Measurements from ENCODE around the gene NAT16. TPM values are rescaled to one million over a fixed set of nuclear protein-coding genes. Genes with fewer than 3 reads are reported as not detected.
A peak's percentile ranks its signal among the peaks of the same experiment; 100 is the strongest.

The NAT16 gene
- total RNA-seq, 2 experiments from 2014 or later, result not detected

DNA sequence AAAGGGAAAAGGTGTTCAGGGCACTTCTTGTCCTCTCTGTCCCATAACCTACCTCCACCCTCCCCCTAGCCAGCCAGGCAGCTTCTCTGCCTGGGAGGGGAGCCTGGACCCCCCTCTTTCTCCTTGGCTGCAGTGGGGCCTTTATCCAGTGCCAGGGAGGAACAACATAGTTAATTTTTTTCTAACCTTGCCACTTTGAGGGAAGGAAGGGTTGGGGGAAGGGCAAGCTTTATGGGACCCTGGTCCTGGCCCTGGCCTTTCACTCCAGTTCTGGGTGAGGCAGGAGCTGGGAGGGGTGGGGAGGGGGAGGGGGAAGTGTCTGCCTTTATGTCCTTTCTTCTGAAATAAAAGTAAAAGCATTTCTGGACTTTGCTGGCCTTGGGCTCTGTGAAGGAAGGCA is 19.2 kb downstream of the NAT16 start:
- Mint-ChIP-seq H3K9me3 (no peaks in the 10 kb centered on the region), H3K27ac (no peak overlapping the region), H3K36me3 (ENCODE audit: low read depth) (peaks cover 31% of the 10 kb centered on the region), H3K4me3 (no peak overlapping the region), H3K27me3 (peaks cover 21% of the 10 kb centered on the region), H3K4me1 (peaks cover 24% of the 10 kb centered on the region)
- POLR2A ChIA-PET, result no interaction called here
- no peak for DNase-seq
- CTCF ChIA-PET, result interaction anchor here (1.1 to 1.8 kb wide), 2 partner anchors 17 to 83 kb away, joined by 3 to 4 read pairs; no protein-coding TSS in a partner anchor

DNA sequence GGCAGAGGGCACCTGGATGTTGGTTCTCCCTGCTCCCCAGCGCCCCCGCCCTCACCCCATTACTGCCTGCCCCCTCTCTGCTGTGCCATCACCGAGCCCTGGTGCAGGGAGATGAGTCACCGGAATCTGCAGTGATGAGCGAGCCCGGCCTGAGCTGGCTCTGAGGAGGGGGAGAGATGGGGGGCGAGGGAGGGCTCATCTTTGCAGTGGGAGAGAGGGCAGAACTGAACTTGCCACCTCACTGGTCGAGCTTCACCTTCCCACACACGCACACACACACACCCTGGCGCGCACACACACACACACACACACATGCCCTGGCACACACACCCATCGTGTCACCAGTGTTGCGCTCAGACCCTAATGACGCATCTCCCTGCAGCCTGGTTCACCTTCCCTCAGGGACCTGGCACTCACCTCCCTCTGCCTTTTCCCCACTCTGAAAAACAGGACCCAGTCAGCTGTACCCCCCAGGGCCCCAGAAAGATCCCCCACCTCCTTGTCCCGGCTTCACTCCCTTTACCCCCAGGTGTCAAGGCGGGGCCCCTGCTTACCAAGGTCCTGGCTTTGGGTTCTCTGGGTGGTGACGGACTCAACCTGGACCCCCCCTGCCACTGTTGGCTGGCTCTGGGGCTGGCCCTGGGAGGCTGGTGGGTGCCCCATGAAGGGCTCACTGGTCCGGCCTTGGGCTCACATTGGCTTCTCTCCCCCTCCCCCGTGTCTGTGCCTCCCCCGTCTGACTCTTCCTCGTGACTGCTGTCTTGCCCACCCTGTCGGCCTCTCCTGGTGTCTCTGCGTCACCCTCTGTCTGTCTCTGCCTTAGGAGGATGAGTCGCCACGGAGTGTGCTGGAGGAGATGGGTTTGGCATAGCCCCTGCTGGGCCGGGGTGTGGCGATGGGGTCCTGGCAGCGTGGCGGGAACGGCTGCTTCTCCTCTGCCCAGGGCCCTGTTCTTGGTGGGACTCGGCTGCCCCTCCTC is 20.1 kb downstream of the NAT16 start:
- H3K9me3 Mint-ChIP-seq, result no peaks in the 10 kb centered on the region
- H3K27ac Mint-ChIP-seq, result no peak overlapping the region
- H3K4me1 Mint-ChIP-seq, result peaks cover 22% of the 10 kb centered on the region
- no peak overlapping the region for H3K4me3 Mint-ChIP-seq
- ChIA-PET POLR2A (no interaction called here), CTCF (interaction anchor here (1.1 to 5.3 kb wide), 3 partner anchors 16 to 84 kb away, joined by 3 to 47 read pairs (median 4); no protein-coding TSS in a partner anchor)
- H3K27me3 Mint-ChIP-seq, result peaks cover 12% of the 10 kb centered on the region
- peaks cover 27% of the 10 kb centered on the region for H3K36me3 Mint-ChIP-seq (ENCODE audit: low read depth)
- no peak for DNase-seq

DNA sequence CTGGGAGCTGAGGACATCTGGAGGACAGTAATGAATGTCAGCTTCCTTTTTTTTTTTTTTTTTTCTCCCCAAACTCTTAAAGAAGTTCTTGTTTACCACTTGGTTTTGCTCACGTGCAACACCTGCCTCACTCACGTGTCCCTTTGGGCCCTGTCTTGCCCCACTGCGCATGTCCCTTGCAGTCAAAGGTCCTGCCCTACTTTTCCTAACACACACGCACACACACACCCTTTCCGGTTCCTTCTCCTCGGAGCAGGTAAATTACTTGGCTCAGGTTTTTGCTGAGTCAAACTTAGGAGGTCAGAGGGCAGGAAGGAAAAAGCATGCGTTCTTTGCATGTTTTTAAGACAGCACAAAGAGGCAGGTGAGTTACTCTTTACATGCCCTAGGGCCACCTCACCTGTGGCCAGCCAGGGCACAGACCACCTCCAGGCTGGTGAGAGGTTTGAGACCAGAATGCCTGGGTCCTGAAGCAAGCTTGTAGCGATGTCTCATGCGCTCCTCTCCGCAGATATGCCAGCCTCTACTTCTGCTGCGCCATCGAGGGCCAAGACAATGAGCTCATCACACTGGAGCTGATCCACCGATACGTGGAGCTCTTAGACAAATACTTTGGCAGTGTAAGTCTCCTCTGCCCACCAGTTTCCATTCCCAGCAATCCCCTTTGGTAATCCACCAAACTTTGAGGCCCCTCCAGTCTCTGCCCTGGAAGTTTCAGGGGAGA is 23.1 kb downstream of the NAT16 start:
- ChIA-PET POLR2A (interaction anchor here (0.7 kb wide), 1 partner anchor 26 kb away, joined by 4 read pairs; no protein-coding TSS in a partner anchor), CTCF (interaction anchor here (0.6 to 5.3 kb wide), 10 partner anchors 9 to 268 kb away, joined by 3 to 47 read pairs (median 4); partner anchors contain the start of genes UFSP1 and VGF)
- DNase-seq, result no peak
- peaks cover 27% of the 10 kb centered on the region for H3K36me3 Mint-ChIP-seq (ENCODE audit: low read depth)
- peaks cover 16% of the 10 kb centered on the region for H3K4me1 Mint-ChIP-seq
- H3K27me3 Mint-ChIP-seq, result peaks cover 6% of the 10 kb centered on the region
- no peaks in the 10 kb centered on the region for H3K9me3 Mint-ChIP-seq
- no peak overlapping the region for H3K27ac Mint-ChIP-seq
- no peak overlapping the region for H3K4me3 Mint-ChIP-seq

DNA sequence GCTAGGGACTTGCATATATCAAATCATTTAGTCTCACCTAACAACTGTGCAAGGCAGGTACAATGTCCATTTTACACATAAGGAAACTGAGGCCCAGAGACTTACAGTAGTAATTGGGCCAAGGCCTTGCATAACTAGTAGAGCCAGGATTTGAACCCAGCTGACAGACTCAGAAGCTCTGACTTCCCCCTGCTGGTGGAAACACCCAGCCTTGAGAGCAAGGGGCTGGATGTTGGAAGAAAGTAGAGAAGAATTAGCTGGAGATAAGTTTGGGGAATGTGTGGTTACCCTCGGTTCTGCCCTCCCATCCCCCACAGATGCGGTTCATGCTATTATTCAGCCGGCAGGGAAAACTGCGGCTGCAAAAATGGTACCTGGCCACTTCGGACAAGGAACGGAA is 23.8 kb downstream of the NAT16 start:
- no peak for DNase-seq
- peaks cover 16% of the 10 kb centered on the region for H3K4me1 Mint-ChIP-seq
- H3K27ac Mint-ChIP-seq, result peak overlapping the region; percentile 16
- H3K9me3 Mint-ChIP-seq, result no peaks in the 10 kb centered on the region
- peaks cover 6% of the 10 kb centered on the region for H3K27me3 Mint-ChIP-seq
- POLR2A ChIA-PET, result interaction anchor here (1.0 to 1.5 kb wide), 2 partner anchors 9 to 71 kb away, joined by 4 read pairs; partner anchors contain the start of gene TRIM56
- CTCF ChIA-PET, result interaction anchor here (0.6 to 5.3 kb wide), 8 partner anchors 9 to 134 kb away, joined by 3 to 47 read pairs (median 8); partner anchors contain the start of genes PLOD3, VGF and ZNHIT1
- no peak overlapping the region for H3K4me3 Mint-ChIP-seq
- H3K36me3 Mint-ChIP-seq (ENCODE audit: low read depth), result peaks cover 24% of the 10 kb centered on the region

DNA sequence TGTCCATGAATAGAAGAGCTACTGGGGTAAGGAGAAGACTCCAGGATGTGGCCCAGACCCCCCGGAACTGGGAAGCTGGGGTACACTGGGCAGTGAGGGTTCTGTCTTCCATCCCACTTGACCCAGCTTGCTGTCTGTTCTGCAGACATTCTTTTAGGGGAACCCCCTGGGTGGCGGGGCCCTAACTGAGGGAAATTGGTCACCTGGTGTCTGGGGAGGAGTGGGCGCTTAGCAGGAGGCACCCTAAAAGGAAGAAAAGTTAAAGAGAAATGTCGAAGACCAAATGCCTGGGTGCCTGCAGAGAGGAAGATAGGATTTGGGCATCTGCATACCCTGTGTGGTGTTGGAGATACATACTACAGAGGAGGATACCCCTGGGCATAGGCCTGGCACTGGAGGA is 24.8 kb downstream of the NAT16 start:
- Mint-ChIP-seq H3K9me3 (no peaks in the 10 kb centered on the region), H3K4me1 (peaks cover 16% of the 10 kb centered on the region), H3K27ac (no peak overlapping the region), H3K27me3 (peaks cover 6% of the 10 kb centered on the region), H3K36me3 (ENCODE audit: low read depth) (peaks cover 20% of the 10 kb centered on the region), H3K4me3 (peak overlapping the region; percentile 79)
- ChIA-PET POLR2A (interaction anchor here (1.1 to 1.5 kb wide), 2 partner anchors 63 to 70 kb away, joined by 3 to 4 read pairs; partner anchors contain the start of genes PLOD3, TRIM56 and ZNHIT1), CTCF (interaction anchor here (0.6 to 5.3 kb wide), 10 partner anchors 10 to 243 kb away, joined by 3 to 47 read pairs (median 5); partner anchors contain the start of genes FIS1, PLOD3, VGF and ZNHIT1)
- DNase-seq, result no peak

DNA sequence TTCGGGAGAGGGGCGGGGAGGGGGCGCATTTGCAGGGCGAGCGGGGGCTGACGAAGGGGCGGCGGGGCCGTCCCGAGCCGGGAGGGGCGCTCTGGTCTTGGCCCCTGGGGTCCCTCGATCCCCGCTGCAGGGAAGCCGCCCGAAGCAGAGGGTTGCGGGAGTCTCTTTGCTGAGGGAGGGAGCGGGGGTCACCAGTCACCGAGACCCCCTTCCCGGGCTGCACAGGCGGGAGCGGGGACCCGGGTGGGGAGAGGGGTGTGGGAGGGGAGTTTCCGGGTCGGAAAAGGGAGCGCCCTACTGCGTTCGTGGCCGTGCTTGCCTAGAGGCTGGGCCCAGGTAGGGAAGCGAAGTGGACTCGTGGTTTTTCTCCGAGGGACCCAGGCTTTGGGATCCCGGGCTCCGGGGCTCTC is 25.4 kb downstream of the NAT16 start:
- no peaks in the 10 kb centered on the region for H3K9me3 Mint-ChIP-seq
- POLR2A ChIA-PET, result interaction anchor here (1.0 to 1.5 kb wide), 3 partner anchors 63 to 280 kb away, joined by 3 to 4 read pairs (median 3); partner anchors contain the start of genes PLOD3, SRRT, TRIM56 and ZNHIT1
- peaks cover 16% of the 10 kb centered on the region for H3K4me1 Mint-ChIP-seq
- H3K4me3 Mint-ChIP-seq, result peak overlapping the region; percentile 79
- CTCF ChIA-PET, result interaction anchor here (0.7 to 5.3 kb wide), 7 partner anchors 11 to 90 kb away, joined by 3 to 55 read pairs (median 8); partner anchors contain the start of genes FIS1, PLOD3, VGF and ZNHIT1
- peaks cover 8% of the 10 kb centered on the region for H3K27me3 Mint-ChIP-seq
- no peak overlapping the region for H3K27ac Mint-ChIP-seq
- no peak for DNase-seq
- H3K36me3 Mint-ChIP-seq (ENCODE audit: low read depth), result peaks cover 15% of the 10 kb centered on the region

DNA sequence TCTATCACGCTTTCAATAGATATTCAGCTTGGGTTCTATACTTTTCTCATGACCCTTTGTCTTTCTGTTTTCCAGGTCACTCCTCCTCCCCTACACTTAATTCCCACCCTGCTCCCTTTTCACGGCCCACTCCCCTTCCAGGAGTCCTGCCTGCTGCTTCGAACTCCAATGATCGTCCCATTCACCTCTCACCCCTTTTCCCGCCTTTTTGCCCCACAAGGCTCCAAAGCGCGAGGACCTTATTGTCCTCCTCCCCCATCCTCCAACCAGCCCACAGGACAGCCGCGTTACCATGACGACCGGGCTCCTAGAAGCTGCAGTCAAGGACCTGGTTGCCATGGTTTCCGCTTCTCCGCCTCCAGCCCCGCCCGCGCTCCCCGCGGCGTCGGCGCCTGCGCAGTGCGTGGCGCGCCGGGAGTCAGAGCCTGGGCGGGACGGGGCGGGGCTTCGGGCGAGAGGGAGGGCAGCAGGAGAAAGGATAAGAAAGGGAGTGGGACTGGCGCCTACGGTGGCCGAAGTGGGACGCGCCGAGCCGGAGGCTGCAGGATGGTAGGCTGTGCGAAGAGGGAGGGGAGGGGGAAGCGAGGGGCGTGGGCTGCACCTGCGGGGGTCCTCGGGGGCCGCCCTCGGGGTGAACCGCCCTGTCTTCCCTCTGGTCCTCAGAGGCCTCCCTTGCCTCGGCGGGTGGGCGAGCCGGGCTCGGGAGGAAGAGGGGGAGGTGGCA is 26.0 kb downstream of the NAT16 start, which contains the start of gene AP1S1:
AP1S1 (plus strand) TSS at position 508 of the 724 bp plus-strand sequence; CDS start at position 547, 39 bp downstream.
- Mint-ChIP-seq H3K4me3 (peak within 1 kb of the TSS; percentile 79), H3K36me3 (ENCODE audit: low read depth) (peaks cover 14% of the 10 kb centered on the region), H3K27ac (no peak within 1 kb of the TSS), H3K27me3 (peaks cover 13% of the 10 kb centered on the region), H3K4me1 (peaks cover 16% of the 10 kb centered on the region), H3K9me3 (no peaks in the 10 kb centered on the region)
- peak; percentile 95 for DNase-seq
- ChIA-PET POLR2A (interaction anchor here (1.0 kb wide), 1 partner anchor 279 kb away, joined by 3 read pairs; the partner anchor contains the start of gene SRRT), CTCF (interaction anchor here (1.0 to 3.1 kb wide), 3 partner anchors 12 to 64 kb away, joined by 3 to 55 read pairs (median 3); partner anchors contain the start of gene ZNHIT1)

DNA sequence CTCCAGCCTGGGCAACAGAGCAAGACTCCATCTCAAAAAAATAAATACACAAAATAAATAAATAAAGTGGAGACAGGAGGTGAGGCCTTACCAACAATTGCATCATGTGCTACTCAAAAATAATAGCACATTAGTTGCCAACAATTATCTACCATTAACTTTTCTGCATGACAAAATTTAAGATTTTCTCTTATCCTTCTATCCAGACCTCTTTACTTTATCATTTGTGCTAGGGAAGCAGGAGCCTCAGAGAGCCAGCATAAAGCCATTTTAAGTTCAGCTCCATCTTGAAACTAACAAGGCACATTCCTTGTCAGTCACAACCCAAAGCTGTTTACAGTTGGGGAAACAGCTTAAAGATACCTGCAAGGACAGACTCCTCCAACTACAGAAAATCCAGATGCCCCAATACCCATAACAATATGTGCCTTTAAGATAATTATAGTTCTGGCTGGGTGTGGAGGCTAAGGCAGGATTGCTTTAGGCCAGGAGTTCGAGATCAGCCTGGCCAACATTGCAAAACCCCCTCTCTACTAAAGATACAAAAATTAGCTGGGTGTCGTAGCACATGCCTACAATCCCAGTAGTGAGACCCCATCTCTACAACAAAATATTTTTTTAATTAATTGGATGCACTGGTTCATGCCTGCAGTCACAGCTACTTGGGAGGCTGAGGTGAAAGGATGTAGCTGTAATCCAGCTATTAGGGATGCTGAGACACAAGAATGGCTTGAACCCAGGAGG is 28.0 kb downstream of the NAT16 start:
- Mint-ChIP-seq H3K4me1 (peaks cover 21% of the 10 kb centered on the region), H3K4me3 (no peak overlapping the region), H3K27ac (no peak overlapping the region), H3K27me3 (peaks cover 23% of the 10 kb centered on the region), H3K36me3 (ENCODE audit: low read depth) (peaks cover 5% of the 10 kb centered on the region), H3K9me3 (no peaks in the 10 kb centered on the region)
- DNase-seq, result no peak
- CTCF ChIA-PET, result interaction anchor here (0.8 to 3.1 kb wide), 5 partner anchors 10 to 131 kb away, joined by 3 to 55 read pairs (median 3); partner anchors contain the start of gene ZNHIT1
- POLR2A ChIA-PET, result interaction anchor here (0.7 kb wide), 1 partner anchor 11 kb away, joined by 4 read pairs; no protein-coding TSS in a partner anchor

DNA sequence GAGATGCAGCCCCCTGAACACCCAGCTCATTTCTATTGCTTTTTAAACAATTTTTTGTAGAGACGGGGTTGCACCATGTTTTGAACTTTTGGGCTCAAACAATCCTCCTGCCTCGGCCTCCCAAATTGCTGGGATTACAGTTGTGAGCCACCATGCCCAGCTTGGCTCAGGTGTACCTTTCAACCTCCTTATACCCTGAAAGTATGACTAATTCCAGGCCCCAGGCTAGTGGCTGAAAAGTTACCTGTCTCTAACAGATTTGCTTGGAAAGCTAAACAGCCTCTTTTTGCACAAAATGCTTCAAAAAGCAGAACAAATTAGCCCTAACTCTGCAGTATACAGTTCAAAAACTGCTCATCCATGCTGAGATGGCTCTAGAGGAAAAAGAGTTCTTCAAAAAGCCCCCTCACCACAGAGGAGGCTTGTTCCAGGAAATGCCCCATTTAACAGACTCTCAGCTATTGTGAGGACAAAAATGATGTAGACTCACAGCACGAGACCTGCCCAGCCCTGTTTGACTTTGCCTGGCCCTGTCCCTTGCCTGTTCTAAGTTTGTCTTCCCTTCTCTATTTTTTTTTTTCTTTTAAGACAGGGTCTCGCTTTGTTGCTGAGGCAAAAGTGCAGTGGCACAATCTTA is 39.2 kb downstream of the NAT16 start:
- CTCF ChIA-PET, result interaction anchor here (0.6 to 9.3 kb wide), 7 partner anchors 12 to 209 kb away, joined by 3 to 208 read pairs (median 47); partner anchors contain the start of gene AP1S1
- Mint-ChIP-seq H3K27ac (no peak overlapping the region), H3K36me3 (ENCODE audit: low read depth) (no peaks in the 10 kb centered on the region), H3K4me3 (no peak overlapping the region), H3K4me1 (peaks cover 37% of the 10 kb centered on the region), H3K27me3 (peaks cover 35% of the 10 kb centered on the region), H3K9me3 (no peaks in the 10 kb centered on the region)
- DNase-seq, result no peak
- POLR2A ChIA-PET, result interaction anchor here (0.7 to 1.6 kb wide), 3 partner anchors 11 to 265 kb away, joined by 3 to 5 read pairs (median 4); partner anchors contain the start of gene SRRT

DNA sequence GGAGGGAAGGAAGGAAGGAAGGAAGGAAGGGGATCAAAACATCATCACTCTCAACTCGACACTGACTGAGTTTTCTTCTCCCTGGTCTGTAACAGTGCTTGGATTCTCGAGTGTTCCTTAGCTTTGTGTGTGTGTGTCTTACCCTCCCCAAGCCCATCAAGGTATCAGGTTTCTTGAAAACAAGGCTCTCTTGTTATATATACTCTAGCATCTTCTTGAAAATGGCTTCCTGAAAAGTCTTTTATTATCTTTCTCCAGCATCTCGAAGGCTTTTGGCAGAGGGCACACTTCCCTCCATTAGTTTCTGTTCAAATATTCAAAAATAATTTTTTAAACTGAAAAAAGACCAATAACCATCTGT is 39.8 kb downstream of the NAT16 start:
- Mint-ChIP-seq H3K4me1 (peaks cover 37% of the 10 kb centered on the region), H3K9me3 (no peaks in the 10 kb centered on the region), H3K4me3 (no peak overlapping the region), H3K36me3 (ENCODE audit: low read depth) (no peaks in the 10 kb centered on the region), H3K27ac (no peak overlapping the region), H3K27me3 (peaks cover 39% of the 10 kb centered on the region)
- DNase-seq, result no peak
- POLR2A ChIA-PET, result interaction anchor here (0.7 to 1.6 kb wide), 2 partner anchors 12 to 265 kb away, joined by 4 to 5 read pairs; partner anchors contain the start of gene SRRT
- CTCF ChIA-PET, result interaction anchor here (1.0 to 9.3 kb wide), 6 partner anchors 13 to 104 kb away, joined by 3 to 208 read pairs (median 48); partner anchors contain the start of genes AP1S1 and SERPINE1

Measured in activated CD4-positive, alpha-beta memory T cell treated with anti-CD3 and anti-CD28 coated beads, Interleukin-2, amount 10 ng/mL, durations not matched to agents 7 days and 5 days (primary cell).